HG02588 (cell line): ENCODE data around the gene KCNQ2.

Experiments
- ATAC-seq: cut with Tn5 transposase; IDR thresholded peaks from one replicate; pipeline ENCODE4 v1.9.1; 2021; ENCODE audit warnings: mild to moderate bottlenecking, moderate library complexity; ENCODE audit not compliant: unreplicated experiment

The KCNQ2 gene

DNA sequence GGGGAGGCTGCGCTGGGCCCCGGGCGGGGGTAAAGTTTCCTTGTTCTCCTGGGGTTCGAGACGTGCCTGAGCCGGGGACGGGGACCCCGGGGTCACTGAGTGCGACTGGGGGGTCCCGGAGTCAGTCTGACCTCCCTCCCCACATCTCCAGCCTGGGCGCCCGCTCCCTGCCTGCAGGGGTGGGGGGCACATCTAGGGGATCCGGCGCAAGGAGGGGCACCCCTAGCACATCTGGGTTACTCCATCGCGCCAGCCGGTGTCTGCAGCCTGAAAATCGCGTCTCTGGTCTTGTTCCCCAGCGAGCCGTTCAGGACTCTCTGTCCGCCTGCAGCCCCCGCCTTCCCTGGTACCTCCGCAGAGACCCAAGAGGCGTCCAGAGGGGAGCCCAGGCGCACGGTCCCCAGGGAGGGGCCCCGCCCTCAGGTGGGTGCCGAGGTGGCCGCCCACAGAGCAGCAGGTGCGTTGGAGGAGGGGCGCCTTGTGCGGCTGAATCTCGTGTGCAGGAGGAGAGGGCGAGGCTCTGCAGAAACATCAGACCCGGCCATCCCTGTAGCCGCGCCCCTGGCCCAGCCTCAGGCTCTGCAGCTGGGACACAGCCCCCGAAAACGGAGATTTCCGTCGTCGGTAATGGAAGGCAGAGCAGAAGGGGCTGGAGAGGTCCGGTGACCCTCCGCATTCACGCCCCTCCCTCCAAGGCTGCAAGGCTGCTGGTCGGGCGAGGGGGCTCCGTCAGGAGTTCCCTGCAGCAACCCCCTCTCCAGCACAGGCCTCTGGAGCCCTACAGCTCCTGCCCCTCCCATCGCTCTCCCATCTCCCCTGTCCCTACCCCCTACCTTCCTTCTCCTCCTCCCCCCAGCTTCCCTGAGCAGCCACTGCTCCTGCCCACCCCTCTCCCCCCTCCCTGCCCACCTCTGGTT is 110.7 kb downstream of the KCNQ2 start:
- no peak for ATAC-seq

GRCh38 chr20:63360850-63361518 is 111.5 kb downstream of the KCNQ2 start, which contains the start of gene CHRNA4:
CHRNA4 (minus strand) TSS chr20:63361349; CDS start chr20:63361165, 184 bp downstream.
- no peak for ATAC-seq

DNA sequence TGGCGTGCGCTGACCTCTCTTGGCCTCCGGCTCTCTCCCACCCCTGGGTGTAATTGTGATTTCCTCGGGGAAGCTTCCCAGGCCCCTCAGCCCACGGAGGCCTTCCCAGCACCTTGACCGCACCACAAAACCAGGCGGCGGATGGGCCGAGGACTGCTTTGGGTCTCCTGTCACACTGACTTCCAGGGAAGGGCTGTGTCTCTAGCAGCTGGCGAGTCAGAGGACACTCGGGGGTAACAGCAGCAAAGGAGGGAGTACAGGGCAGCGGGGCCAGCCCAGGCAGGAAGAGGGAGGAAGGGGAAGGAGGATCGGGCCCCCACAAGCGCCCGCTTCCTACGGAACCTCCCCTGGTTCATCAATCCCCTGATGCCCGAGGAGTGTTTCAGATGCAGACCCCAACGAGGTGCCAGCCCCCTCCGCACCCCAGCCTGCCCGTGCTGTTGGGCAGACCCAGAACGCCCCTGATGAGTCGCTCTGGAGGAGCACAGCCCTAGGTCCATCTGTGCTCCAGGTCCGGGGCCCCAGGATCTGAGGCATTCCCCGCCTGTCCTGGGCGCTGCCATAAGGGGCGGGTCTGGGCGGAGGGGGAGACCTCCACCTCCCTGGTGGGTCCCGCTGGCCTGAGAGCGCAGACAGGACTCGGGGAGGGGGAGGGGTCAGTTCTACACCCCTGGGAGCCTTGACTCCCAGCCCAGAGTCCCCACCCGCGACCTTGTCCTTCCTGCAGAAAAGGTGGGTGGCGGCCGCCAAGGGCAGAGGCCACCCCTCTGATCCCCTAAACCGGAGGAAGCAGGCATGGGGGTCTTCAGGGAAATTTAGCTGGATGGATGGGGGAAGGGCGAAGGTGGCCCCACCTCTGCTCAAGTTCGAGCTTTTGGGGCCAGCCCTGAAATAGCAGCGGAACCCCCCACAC is 112.3 kb downstream of the KCNQ2 start:
- ATAC-seq, result no peak

GRCh38 chr20:63359164-63359934 is 113.1 kb downstream of the KCNQ2 start:
- ATAC-seq, result no peak

DNA sequence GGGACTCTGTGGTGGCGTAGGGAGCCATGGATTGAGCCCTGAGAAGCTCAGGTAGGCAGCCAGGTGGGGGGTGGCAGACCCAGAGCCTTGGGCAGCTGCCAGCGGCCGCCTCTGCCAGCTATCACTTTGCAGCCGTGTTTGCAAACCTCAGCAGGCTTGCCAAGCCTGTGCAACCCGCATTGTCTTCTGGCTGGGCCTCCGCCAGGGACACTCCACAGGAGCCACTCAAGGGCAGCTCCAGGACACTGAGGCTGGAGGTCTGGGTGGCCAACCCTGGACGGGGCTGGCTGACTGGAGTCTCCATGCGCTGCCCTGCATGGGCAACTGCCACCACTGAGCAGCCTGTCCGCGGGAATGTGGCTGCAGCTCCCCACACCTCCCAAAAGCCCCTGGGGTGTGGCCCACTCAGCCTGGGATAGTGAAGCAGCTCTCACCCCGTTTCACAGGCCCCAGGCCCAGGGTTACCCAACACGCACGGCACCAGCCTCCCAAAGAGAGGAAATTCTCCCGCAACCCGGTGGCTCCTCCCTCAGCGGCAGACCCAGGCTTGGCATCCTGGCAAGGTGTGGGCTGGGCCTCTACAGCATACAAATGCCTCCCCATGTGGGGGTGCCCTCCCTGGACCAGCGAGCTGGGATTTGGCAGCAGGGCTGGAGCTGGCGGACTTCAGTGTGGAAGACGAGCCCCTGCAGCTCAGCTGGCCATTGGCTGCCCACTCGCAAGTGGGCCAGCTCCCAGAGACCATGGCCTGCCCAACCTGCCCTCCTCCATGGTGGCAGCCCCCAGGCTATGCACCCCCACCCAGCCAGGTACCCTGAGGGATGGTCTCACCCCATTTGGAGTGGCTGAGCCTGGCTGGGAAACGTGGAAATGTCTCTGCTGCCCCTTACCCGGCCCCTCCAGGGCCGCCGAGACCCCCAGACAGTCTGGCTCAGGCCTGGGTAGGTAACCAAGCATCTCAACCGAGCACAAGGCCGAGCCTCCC is 114.2 kb downstream of the KCNQ2 start:
- ATAC-seq, result no peak

GRCh38 chr20:63356931-63357879 is 115.2 kb downstream of the KCNQ2 start:
- ATAC-seq, result no peak

GRCh38 chr20:63356511-63356910 is 115.9 kb downstream of the KCNQ2 start:
- ATAC-seq, result no peak

GRCh38 chr20:63355781-63356295 is 116.6 kb downstream of the KCNQ2 start:
- no peak for ATAC-seq

GRCh38 chr20:63354636-63355350 is 117.7 kb downstream of the KCNQ2 start:
- no peak for ATAC-seq

GRCh38 chr20:63352811-63353221 is 119.6 kb downstream of the KCNQ2 start:
- no peak for ATAC-seq

- ATAC-seq, result no peak
These were observed 120.5 kb downstream of the KCNQ2 start for GRCh38 chr20:63351811-63352591.

DNA sequence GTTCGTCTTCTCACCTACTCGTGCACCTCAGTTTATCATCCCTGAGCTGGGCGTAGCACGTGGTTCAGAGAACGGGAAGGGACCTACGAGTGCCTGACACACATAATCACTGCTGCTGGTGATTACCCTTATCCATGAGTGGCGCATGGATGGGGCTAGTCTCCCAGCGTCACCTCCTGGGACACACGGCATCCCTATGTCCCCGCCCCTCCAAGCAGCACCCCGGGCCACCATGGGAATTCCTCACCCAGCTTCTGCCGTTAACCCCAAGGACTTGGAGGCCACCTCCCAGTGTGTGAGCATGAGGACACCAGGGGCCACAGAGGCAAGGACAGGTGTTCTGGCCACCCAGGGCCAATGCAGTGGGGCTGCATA is 121.1 kb downstream of the KCNQ2 start:
- no peak for ATAC-seq

DNA sequence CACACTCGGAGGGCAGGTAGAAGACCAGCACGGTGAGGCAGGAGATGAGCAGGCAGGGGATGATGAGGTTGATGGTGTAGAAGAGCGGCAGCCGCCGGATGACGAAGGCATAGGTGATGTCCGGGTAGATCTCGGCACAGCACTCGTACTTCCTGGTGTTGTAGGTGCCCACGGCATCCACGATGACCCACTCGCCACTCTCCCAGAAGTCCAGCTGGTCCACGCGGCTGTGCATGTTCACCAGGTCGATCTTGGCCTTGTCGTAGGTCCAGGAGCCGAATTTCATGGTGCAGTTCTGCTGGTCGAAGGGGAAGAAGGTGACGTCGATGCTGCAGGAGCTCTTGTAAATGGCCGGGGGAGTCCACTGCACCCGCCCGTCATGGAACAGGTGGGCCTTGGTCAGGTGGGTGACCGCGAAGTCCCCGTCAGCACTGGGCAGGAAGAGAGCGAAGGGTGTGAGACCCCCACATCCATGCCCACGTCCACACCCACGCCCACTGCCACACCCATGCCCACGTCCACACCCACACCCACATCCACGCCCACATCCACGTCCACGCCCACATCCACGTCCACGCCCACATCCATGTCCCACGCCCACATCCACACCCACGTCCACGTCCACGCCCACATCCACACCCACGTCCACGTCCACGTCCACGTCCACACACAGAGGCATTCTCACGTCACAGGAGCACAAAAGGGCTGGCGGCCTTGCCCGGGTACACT is 121.7 kb downstream of the KCNQ2 start:
- no peak for ATAC-seq
